Erythroblast (primary cell): Measurements from ENCODE around the gene KIF14.

Experiments used
- GATA1 ChIP-seq: IDR thresholded peaks from 2 replicates; pipeline ENCODE4 v1.6.1; 2011; ENCODE audit warnings: low read depth, mild to moderate bottlenecking, control low read depth, low read length, moderate library complexity
- POLR2A ChIP-seq: IDR thresholded peaks from 2 replicates; pipeline ENCODE4 v1.6.1; 2011; ENCODE audit warnings: mild to moderate bottlenecking, low read length

GRCh38 chr1:200658037-200658818 is 37.7 kb upstream of the KIF14 start:
- TF ChIP-seq POLR2A (no peak), GATA1 (no peak)
